NCI-H2081 (cell line): ENCODE data around the gene FTO.

Experiments
- DNase-seq, 2 experiments: peaks; one replicate each; lab custom pipeline; 2025; lab: John Stamatoyannopoulos, UW

The FTO gene

DNA sequence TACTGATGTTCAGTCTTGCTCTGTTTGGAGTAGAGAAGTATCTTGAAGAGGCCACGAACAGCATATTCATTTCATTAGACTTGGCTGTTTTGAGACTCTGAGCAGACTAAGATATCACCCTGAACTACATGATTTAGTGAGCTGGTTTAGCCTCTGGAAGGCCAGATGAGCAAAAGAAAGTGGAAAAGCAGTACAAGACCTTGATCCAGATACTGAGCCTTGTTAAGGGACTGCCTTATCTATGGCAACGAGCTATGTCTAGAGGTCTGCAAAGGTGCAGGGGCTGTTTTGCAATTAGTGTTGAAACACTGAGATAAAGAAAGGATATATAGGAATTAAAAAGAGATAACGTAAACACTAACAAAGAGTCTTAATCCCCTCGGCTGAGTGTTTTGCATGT is 351.2 kb downstream of the FTO start:
- DNase-seq: no peak

DNA sequence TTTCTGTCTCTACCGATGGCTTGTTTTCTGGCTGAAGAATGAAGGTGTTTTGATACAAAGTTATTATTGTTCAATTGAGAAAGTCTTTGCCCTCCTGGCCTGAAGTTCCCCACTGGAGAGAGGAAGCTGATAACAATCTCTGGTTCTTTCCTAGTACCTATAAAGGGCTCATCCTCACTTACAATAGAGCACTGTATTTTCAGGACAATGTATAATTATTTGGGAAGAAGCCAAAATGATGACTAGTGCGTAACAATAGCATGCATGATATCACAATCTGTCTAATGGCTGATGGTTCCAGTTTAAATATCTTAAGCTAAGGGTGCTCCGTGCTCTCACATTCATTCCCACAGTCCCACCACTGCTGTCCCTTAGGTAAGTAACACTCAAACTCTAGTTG is 351.9 kb downstream of the FTO start:
- DNase-seq: no peak

GRCh38 chr16:54056921-54057320 is 353.0 kb downstream of the FTO start:
- no peak for DNase-seq

- DNase-seq: no peak
Observed at GRCh38 chr16:54059319-54059718, 355.4 kb downstream of the FTO start.

- DNase-seq: no peak
Observed at GRCh38 chr16:54060599-54061421, 356.9 kb downstream of the FTO start.

DNA sequence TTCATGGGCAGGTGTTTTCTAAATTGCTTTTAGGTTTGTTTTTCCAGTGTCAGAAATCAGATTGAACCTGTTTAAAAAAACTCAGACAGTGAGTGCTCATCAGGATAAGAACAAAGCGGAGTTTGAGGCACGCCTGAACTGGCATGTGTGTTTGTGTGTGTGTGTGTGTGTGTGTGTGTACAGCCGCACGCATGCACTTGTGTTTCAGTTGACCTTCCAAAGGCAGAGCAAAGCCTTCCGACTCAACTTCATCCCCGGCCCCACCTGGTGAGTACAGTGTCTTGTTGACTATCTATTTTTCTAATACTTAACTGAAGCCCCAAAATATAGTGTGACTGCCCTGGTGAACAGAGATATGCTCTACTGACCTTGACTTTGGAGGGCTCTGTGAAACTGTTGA is 357.5 kb downstream of the FTO start:
- DNase-seq: no peak

DNA sequence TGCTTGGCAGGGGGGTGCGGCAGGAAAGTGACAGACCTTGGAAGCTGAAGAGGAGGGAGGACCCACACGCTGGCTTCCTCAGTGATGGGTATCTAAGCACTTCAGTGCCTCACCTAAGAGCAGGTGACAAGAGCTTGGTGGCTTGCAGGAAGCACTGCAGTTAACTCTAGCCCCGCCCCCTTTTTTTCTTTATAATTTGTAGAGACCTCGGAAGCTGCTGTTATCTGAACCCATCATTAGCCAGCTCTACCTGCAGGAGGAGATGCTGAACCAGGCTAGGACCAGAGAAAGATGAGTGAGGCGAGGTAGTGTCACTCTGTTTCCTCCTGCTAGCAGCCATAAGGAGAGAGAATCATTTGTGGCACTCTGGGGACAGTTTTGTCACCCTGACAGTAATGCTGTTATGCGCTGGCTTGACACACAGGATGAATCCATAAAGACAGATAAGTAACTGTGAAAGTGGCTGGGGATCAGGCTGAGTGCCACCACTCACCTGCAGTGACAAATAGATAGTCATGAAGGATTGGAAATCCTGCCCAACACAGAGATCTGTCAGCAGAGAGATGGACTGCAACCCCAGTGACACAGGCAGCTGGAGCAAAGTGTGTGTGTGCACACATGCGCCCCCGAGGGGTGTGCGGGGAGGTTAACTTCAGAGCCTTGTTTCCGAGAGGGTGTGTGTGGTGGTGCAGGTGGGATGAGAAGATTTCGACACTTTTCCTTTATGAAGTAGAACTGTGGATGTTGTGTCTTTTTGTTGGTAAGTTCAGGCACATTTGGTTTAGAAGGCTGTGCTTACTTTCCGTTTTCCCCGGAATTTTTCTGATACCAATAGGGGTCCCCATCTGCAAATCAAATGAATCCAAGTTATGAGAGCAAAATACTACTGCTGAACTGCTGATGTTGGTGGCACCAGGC is 358.7 kb downstream of the FTO start:
- DNase-seq: peak; percentile 28 to 50

GRCh38 chr16:54063279-54063773 is 359.4 kb downstream of the FTO start:
- DNase-seq: no peak

- DNase-seq: no peak
Observed at GRCh38 chr16:54066451-54067105, 362.6 kb downstream of the FTO start.

GRCh38 chr16:54067322-54068065 is 363.5 kb downstream of the FTO start:
- DNase-seq: peak in 1 of 2 experiments; percentile 47

GRCh38 chr16:54068212-54068611 is 364.3 kb downstream of the FTO start:
- DNase-seq: no peak

- DNase-seq: no peak
Observed at GRCh38 chr16:54069601-54070239, 365.8 kb downstream of the FTO start.

DNA sequence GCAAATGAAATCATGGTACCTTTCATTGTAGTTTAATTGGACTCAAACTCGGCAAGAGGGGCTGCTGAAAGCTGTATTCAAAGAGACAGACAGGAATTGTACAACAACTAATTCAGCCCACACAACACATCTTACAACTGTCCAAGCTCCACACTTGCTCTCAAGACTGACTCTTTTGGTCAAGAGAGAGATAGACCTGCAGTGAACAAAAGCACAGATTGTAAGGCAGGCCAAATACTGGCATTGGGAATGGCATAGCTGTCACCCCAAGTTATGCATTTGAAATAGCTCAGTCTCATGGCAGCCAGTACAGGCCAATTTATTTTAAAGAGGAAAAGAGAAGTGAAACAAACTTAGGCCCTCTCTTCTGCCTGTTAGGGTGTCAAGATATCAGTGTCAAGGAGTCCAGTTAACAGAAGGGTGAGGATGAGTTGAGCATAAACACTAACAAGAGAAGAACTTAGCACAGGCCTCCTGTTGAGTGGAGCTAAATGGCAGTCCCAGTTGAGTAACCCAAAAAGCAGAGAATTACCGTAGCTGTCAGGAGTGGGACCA is 366.9 kb downstream of the FTO start:
- DNase-seq: no peak

DNA sequence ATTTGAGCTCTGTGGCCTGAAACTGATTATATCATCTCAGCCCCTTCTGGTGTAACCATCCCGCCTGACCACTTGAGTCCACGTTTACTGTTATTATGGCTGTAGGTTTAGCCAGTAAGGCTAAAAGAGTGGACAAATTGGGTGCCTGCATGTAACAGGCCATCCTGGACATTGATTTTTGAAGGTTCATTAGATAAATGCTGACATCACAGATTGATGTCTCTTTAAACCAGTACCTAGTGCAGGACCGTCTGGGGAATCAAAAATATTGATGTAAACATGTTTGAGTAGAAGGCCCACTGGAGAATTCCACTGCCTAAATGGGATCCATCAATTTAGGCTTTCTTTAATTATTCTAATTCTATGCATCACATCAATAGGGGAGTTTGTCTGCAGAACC is 367.6 kb downstream of the FTO start:
- no peak for DNase-seq

GRCh38 chr16:54072237-54072636 is 368.3 kb downstream of the FTO start:
- DNase-seq: no peak

- DNase-seq: no peak
Observed at GRCh38 chr16:54073356-54073755, 369.4 kb downstream of the FTO start.

DNA sequence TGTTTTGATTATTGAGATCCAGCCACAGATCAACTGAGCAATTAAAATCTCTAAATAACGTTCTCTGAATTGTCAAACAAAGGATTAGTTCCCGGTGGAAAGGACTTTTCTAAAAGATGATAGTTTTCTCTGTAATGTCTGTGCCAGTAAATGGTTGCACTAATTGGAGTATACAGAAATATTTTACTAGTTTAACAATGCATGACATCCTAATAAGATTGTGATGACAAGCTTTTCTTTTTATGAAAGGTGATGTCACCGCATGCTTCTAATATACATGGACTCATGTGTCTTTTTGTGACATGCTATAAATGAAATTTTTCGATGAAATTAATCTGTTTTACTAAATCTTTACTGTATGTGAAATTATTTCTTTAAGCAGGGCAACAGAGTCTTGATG is 371.5 kb downstream of the FTO start:
- no peak for DNase-seq

DNA sequence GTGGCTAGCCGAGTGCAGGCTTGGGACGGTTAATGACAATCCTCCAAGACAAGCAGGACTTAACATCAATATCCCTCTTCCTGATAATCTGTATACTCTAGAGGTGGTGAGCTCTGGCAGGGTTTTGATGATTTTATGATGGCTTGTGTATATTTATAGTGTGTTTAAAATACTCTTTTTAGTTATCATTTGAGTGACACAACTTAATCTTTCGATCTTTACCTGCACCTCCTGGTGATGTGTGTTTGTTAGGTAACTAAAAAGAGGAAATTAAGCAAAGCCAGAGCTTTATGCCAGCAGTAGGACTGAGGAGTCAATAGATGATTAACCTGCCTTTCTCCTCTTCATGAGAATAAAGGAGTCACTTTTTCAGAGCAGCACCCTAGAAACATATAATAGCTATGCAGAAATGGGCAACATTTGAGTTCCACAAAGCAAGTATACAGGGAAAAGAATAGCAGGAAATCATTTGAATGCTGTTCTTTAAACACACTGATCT is 372.1 kb downstream of the FTO start:
- peak in 1 of 2 experiments; percentile 17 for DNase-seq

GRCh38 chr16:54077050-54077821 is 373.3 kb downstream of the FTO start:
- no peak for DNase-seq

GRCh38 chr16:54080524-54081008 is 376.6 kb downstream of the FTO start:
- no peak for DNase-seq
